HG03520 (cell line): Measurements from ENCODE around the gene TPRN.
A peak's percentile ranks its signal among the peaks of the same experiment; 100 is the strongest.
"Not testable (repeated sequence)": the region's sequence is repeated elsewhere in the genome, so short reads cannot be mapped to it uniquely, and the experiment has no call there.

ENCODE experiments used
- ATAC-seq: cut with Tn5 transposase; IDR thresholded peaks from one replicate; pipeline ENCODE4 v1.9.1; 2021; ENCODE audit warnings: mild to moderate bottlenecking, moderate library complexity; ENCODE audit not compliant: unreplicated experiment

TPRN gene, protein sequence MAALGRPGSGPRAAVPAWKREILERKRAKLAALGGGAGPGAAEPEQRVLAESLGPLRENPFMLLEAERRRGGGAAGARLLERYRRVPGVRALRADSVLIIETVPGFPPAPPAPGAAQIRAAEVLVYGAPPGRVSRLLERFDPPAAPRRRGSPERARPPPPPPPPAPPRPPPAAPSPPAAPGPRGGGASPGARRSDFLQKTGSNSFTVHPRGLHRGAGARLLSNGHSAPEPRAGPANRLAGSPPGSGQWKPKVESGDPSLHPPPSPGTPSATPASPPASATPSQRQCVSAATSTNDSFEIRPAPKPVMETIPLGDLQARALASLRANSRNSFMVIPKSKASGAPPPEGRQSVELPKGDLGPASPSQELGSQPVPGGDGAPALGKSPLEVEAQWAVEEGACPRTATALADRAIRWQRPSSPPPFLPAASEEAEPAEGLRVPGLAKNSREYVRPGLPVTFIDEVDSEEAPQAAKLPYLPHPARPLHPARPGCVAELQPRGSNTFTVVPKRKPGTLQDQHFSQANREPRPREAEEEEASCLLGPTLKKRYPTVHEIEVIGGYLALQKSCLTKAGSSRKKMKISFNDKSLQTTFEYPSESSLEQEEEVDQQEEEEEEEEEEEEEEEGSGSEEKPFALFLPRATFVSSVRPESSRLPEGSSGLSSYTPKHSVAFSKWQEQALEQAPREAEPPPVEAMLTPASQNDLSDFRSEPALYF

DNA sequence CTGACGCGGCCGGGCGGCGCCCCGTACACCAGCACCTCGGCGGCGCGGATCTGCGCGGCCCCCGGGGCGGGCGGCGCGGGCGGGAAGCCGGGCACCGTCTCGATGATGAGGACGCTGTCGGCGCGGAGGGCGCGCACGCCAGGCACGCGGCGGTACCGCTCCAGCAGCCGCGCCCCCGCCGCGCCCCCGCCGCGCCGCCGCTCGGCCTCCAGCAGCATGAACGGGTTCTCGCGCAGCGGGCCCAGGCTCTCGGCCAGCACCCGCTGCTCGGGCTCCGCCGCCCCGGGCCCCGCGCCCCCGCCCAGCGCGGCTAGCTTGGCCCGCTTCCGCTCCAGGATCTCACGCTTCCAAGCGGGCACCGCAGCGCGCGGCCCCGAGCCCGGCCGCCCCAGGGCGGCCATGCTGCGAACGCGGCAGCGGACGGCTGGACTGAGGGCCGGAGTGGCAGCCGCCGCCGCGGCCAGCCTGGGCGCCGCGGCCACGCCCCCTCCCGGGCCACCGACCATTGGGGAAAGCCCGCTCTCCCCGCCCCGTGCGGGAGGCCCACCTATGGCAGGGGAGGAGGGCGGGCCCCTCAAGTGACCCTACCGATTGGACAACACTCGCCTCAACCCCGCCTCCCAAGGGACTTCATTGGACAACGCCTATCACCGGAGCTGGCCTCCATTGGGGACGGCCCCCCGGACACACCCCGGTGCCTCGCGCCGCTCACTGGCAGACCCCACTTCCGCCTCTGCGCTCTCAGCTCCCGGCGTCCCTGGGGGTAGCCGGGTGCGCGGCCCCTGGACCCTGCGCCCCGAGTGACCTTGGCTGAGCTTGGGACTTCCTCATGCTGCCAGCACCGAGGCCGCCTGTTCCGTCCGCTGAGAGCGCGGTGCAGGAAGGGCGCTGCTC, at the start of gene TPRN:
Gene TPRN, minus strand, starts transcription at position 431 of the 894 bp plus-strand sequence. Its CDS starts 30 bp downstream, at position 401.
- ATAC-seq, result peak; percentile 80

DNA sequence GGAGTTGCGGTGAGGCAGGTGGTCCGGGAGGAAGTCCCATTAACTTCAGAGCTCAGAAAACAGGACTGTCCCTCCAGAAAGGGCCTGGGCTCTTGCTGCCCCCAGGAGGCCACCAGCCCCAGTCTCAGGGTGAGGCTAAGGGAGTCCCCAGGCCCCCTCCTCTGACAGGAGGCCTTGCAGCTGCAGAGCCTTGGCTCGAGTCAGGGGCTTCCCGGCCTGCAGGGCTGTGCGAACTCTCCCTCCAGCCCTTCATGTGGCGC, 47.3 kb upstream of the TPRN start:
- no peak for ATAC-seq

DNA sequence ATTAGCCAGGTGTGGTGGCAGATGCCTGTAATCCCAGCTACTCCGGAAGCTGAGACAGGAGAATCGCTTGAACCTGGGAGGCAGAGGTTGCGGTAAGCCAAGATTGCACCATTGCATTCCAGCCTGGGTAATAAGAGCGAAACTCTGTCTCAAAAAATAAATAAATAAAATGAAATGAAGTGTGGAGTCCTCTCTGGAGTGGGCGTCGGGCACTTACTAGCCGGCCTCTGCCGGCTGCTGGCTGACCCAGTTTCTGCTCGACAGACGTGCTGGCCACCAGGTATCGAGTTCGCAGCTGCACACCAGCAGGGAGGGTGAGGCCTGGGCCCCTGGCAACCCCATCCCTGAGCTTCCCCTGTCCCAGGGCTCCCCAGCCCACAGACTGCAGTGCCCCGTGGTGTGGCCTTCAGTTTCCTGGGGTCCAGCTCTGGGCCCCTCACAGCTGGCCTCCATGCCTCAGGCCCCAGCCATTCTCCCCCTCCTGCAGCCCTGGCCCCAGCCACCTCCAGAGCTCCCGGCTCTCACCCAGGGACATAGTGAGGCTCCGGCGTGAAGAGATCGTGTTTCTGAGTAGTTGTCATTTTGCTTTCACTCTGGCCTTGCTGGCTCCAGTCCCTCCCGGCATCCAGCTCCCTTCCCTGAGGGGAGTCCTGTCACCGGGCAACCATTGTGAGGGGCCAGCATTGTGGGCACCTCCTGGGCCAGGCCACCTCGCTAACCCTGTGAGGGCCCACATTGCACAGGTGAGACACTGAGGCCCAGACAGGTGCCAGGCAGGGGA, 46.8 kb upstream of the TPRN start:
- ATAC-seq, result no peak

DNA sequence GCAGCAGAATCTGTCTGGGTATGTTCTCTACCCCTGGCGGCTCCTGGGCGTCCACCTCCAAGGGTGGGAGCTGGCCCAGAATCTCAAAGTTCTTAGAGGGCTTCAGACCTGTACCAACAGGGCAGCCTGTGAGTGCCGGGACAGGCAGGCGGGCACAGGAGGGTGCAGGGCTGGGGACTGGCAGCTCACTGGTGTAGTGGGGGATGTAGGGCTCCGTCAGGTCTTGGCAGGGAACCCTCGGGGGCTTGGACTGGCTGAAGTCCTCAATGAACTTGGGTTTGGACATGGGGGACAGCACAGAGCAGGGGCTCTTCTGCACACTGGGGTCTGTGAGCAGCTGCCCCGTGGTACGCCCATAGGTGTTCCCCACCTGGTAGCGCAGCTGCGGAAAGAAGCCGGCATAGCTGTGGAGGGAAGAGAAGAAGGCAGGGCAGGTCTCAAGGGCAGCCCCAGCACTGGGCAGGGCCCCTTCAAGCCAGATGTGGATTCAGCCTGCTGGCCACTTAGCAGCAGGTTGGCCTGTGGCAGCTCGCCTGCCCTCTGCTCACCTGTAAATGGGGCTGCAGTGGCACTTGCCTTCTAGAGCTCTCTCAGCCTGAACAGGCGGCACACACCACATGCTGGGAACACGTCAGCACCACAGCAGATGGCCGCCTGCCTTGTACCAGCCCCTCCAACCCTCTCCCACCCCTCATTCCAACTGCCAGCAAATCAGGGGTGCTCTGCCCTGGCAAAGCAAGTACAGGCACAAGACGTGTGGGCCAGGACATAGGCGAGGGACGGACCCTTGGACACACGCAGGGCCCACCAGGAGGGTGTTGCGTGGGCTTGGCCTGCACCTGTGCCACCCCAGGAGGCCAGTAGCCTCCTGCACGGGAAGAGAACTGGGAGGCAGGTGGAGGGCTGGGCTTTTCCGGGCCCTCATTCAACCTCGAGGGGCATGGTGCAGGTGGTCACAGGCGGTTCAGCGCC, 45.2 kb upstream of the TPRN start:
- ATAC-seq, result no peak

DNA sequence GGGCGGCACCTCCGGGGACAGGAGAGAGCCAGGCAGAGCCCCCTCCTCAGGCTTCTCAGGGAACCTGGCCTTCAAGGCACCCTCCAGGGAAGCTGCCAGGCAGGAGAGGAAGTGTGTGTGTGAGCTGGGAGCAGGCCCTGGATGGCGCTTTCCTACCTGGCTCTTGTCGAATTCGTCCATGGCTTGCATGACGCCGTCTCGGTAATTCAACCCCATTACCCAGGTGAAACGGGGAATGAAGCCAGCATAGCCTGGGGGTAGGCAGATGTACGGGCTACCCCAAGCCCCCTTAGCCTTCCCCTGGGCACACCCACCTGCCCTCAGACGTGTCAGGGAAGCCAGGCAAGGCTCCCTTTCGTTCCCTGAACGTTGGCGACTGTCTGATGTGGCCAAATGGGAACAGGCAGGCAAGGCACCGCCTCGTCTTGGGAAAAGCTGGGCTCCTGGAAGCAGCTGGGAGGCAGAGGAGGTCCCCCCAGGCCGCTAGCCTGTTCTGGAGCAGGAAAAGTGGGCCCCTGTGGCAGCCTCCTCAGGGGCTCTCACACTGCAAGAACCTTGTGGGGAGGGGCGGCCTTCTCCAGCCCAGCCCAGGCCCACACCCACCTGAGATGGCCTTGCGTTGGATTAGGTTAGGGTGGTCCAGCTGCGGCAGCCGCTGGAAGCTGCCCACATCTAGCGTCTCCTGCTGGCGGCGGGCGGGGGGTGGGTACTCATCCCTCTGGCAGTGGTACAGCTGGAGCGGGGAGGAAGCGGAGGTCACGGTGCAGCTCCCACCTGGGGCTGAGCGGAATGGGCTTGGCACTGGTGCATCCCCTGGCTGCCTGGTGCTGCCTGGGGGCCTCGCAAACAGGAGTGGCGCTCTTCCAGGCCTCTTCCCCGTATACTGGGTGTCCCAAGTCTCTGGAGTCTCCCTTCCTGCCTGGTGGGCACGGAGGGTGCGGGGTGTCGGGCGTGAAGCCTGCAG, 44.2 kb upstream of the TPRN start:
- no peak for ATAC-seq

DNA sequence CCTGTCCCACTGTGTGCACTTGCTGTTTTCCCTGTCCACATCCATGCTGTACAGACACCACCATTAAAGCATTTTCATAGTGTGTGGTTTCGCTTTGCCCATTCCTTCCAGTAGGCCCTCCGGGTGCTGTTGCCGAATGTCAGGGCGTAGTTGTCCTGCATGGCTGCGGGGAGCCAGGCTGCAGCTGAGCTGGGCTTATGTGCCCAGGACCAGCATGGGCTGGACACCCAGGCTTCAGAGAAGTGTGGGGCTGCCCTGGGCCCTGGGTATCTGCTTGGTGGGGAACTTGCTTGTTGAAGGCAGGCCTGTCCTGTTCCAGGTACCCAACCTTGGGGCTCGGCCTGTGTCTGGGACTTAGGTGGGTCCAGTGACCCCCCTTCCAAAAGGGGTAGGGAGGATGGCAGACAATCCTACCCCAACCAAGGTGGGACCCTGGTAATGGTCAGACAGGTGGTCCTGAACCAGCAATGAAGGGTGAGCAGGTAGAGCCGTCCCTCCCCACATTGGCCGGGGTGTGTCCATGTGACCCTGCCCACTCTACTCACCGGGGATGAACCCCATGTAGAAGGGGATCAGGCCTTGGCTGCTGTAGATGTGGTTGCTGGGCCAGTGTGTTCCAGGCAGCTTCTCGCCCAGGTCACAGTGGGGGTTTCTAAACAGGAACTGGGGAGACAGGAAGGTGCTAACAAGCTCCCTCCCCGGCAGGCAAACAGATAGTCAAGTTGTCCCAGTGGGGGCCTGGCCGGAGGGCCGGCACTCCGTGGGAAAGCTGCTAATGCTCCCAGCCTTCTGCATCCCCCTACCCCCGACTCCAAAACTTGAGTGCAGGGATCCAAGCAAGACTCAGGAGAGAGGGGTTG, 43.3 kb upstream of the TPRN start:
- no peak for ATAC-seq

DNA sequence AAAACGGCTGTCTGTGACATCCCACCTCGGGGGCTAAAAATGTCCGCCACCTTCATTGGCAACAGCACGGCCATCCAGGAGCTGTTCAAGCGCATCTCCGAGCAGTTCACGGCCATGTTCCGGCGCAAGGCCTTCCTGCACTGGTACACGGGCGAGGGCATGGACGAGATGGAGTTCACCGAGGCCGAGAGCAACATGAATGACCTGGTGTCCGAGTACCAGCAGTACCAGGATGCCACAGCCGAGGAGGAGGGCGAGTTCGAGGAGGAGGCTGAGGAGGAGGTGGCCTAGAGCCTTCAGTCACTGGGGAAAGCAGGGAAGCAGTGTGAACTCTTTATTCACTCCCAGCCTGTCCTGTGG, 42.7 kb upstream of the TPRN start:
- ATAC-seq, result not testable (repeated sequence)

DNA sequence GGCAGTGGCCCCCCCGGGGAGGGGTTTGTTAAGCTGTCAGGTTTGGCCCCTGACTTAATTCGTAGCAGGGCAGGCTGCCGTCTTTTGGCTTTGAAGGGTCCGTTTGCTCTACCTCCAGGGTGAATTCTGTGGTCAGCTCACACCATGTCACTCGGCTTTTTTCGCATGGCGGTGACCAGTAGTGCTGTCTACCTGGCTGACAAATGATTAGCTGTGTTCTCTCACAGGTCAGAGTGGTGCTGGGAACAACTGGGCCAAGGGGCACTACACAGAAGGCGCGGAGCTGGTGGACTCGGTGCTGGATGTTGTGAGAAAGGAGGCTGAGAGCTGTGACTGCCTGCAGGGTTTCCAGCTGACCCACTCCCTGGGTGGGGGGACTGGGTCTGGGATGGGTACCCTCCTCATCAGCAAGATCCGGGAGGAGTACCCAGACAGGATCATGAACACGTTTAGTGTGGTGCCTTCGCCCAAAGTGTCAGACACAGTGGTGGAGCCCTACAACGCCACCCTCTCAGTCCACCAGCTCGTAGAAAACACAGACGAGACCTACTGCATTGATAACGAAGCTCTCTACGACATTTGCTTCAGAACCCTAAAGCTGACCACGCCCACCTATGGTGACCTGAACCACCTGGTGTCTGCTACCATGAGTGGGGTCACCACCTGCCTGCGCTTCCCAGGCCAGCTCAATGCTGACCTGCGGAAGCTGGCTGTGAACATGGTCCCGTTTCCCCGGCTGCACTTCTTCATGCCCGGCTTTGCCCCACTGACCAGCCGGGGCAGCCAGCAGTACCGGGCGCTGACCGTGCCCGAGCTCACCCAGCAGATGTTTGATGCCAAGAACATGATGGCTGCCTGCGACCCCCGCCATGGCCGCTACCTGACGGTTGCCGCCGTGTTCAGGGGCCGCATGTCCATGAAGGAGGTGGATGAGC, 42.0 kb upstream of the TPRN start:
- no peak for ATAC-seq

DNA sequence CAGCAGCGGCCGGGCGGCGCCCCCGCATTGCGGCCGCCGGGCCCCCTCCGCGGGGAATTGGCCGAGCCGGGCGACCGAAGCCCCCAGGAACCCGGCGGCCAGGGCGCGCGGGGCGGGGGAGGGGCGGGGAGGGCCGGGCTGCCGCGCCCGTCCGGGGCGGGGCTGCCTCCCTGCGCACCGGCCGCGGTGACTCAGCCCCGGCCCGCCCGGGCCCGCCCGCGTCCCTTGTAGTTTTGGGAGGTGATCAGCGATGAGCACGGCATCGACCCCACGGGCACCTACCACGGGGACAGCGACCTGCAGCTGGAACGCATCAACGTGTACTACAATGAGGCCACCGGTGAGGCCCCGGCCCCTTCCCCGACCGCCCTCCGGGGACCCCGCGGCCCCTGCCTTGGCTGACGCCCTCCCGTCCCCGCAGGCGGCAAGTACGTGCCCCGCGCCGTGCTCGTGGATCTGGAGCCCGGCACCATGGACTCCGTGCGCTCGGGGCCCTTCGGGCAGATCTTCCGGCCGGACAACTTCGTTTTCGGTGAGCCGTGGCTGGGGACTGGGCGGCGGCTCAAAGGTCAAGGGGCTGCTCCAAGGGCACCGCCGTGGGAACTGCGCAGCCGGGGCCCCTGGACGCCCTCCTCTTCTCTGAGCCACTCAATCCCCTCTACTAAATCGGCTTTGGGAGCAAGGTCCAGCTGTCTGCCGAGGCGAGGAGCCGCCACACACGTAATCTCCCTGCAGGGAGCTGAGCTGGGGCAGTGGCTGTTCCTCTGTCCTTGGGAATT, 41.1 kb upstream of the TPRN start:
- ATAC-seq, result peak; percentile 9

DNA sequence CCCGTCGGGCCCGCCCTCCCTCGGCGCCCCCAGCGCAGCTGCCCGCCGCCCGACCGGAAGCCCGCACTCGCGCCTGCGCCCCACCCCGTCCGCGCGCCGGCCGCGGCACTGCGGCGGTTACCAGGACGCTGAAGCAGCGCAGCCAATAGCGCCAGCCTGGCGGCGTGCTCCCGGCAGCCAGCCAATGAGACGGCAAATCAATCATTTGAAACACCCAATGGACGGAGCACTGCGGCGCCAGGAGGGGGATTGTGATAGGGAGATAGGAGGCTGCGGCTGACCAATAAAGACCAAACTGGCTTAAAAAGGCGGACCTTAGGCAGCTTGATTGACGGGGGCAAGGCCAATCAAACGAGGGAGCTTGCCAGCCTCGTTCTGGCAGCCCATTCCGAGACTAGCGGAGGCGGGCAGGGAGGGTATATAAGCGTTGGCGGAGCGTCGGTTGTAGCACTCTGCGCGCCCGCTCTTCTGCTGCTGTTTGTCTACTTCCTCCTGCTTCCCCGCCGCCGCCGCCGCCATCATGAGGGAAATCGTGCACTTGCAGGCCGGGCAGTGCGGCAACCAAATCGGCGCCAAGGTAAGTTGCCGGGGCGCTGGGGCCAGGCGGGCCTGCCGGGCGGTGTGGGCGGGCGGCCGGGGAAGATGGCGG, 40.4 kb upstream of the TPRN start, which contains the start of gene TUBB4B:
Gene TUBB4B, plus strand, starts transcription at position 447 of the 649 bp plus-strand sequence. Its CDS starts 74 bp downstream, at position 521.
- ATAC-seq, result peak; percentile 65

DNA sequence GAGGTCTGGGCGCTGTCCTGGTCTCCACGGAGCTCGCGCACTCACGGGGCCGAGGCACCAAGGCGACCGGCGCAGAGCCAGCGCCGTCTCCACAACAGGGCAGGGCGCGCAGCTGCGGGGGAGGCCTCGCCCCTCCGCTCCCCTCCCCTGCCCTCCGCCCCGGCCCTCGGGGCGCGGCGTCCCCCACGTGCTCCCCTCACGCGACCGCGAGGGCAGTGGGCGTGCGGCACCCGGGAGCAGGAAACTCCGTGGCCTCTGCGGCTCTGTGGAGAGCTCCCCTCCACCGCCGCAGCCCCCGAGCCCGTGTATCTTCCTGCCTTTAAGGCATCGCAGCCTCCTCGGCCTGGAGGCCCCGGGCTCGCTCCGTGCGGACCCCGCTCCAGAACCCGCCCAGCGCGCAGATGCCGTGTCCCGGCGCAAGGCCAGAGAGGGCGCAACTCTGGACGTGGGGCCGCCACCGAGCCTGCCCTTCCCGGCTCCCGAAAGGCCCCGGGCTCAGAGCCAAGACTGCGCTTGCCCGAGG, 39.8 kb upstream of the TPRN start:
- peak; percentile 13 for ATAC-seq

DNA sequence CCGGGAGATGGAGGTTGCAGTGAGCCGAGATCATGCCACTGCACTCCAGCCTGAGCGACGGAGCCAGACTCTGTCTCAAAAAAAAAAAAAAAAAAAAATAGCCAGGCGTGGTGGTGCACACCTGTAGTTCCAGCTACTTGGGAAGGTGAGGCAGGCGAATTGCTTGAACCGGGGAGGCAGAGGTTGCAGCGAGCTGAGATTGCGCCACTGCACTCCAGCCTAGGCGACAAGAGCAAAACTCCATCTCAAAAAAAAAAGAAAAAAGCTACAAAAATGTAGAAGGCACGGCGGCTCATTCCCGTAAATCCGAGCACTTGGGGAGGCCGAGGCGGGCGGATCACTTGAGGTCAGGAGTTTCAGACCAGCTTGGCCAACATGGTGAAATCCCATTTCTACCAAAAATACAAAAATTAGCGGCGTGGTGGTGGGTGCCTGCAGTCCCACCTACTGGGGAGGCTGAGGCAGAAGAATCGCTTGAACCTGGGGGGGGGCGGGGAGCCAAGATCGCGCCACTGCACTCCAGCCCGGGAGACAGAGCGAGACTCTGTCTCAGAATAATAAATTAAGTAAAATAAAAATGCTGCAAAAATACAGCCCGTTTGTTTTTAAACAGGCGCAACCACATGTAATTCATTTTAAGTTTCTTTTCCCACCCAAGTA, 39.1 kb upstream of the TPRN start:
- ATAC-seq, result not testable (repeated sequence)

DNA sequence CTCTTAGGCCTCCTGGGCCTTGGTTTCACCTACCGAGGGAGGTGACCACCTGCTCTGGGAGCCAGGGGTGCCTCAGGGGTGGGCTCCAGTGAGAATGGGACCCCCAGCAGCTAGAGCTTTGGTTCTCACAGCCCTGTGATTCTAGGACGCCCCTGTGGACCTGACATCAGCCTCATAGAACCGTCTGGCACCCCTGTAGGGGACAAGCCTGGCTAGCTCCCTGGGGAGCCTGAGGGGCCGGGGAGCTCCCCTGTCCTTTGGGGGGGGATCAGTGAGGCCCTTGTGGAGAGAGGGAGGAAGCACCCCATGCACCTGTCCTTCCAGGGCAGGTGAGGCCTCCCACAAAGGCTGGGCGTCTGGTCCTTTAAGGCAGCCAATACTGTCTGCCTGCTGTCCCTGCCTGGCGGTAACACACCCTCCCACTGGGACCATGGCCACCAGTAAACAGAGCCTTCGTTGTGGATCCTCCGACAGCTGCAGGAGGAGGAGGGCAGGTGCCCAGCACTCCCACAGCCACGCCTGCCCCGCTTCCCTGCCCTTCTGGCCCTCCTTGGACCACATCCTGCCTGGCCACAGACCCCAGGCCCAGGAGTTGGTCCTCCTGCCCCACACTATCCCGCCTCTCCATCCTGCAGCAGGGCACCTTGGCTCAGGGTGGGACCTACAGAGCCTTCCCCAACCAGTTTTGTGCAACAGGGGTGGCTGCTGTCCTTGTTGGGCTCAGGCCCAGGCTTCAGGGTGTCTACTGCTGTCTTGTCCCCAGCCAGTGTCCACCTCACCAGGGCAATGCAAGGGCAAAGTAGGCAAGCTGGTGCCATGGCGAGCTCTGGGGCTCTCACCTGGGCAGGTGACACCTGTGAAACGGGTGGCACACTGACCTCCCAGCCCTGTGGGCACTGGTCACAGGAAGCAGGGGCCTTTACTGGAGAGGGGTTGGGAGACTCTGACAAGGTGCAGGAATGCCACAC, 37.5 kb upstream of the TPRN start:
- no peak for ATAC-seq
